Kidney epithelial cell (primary cell): ENCODE data around the gene LIMS3. TPM values are rescaled to one million over a fixed set of nuclear protein-coding genes. Genes with fewer than 3 reads are reported as not detected.
"Not testable (repeated sequence)": the region's sequence is repeated elsewhere in the genome, so short reads cannot be mapped to it uniquely, and the experiment has no call there.

ENCODE experiments used
- DNase-seq: peaks from one replicate; pipeline ENCODE4 v3.0.0-alpha.2; 2010; ENCODE audit warnings: low read depth
- H3K27me3 ChIP-seq: 2 replicates; pipeline ENCODE4 v1.6.0; 2011; ENCODE audit warnings: low read length; ENCODE audit not compliant: control insufficient read depth, insufficient read depth
- H3K36me3 ChIP-seq: 2 replicates; pipeline ENCODE4 v1.5.1; 2011; ENCODE audit warnings: low read length; ENCODE audit not compliant: control insufficient read depth, insufficient read depth
- H3K4me3 ChIP-seq: 2 replicates; pipeline ENCODE4 v1.5.1; 2011; ENCODE audit warnings: low read depth, mild to moderate bottlenecking, control low read depth, low read length
- total RNA-seq: library from RNA; depleted of rRNA; stranded (reverse); fragments of >200 nt; gene quantifications from 2 replicates; pipeline ENCODE4 v1.2.3, GENCODE V29; 2015

Gene LIMS3, protein sequence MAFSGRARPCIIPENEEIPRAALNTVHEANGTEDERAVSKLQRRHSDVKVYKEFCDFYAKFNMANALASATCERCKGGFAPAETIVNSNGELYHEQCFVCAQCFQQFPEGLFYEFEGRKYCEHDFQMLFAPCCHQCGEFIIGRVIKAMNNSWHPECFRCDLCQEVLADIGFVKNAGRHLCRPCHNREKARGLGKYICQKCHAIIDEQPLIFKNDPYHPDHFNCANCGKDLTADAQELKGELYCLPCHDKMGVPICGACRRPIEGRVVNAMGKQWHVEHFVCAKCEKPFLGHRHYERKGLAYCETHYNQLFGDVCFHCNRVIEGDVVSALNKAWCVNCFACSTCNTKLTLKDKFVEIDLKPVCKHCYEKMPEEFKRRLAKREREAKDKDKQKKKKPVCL
- total RNA-seq = 0.62 and 4.1 TPM in 2 replicates

DNA sequence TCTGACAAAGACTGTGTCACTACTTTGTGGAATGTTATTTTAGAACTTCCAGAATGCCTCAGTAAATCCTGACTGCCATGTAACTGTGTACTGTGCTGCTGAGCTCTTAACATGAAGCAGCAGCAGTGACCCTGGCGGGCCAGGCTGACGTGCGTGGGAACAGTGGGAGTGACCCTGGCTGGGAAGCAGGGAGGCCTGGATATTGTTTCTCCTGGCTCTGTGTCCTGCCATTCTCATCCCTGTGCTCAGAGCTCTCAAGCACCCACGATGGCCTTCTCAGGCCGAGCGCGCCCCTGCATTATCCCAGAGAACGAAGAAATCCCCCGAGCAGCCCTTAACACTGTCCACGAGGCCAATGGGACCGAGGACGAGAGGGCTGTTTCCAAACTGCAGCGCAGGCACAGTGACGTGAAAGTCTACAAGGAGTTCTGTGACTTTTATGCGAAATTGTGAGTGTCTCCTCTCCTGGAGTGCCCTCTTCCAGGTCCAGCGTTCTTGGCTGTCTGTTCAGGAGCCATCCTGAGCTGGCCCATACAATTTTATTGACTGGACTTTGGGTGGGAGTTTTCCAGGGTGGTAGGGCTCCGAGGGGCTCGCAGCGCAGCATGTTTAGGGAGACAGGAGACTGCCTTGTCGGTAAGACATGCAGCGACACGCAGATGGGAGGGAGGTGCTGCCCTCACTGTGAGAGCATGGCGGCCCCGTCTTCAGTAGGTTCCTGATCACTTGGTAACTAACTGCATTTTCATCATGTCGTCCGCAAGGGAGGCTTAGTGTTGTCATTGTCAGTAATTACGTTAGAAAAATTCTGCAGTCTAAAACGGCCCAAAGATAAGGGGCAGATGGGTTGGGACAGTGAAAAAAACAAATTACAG is at the start of gene LIMS3:
TSS of gene LIMS3 (plus strand) at position 227 of the 875 bp plus-strand sequence. CDS start at position 268, 41 bp downstream.
- H3K4me3 ChIP-seq, DNase-seq: not testable (repeated sequence)

GRCh38 chr2:109871129-109871751 is 27.2 kb upstream of the LIMS3 start:
- H3K27me3 ChIP-seq, H3K4me3 ChIP-seq, H3K36me3 ChIP-seq, DNase-seq: not testable (repeated sequence)

More for the DNA sequence above, at the start of gene LIMS3:
- not testable (repeated sequence) for H3K36me3 ChIP-seq, H3K27me3 ChIP-seq

GRCh38 chr2:109876625-109877024 is 21.9 kb upstream of the LIMS3 start:
- H3K36me3 ChIP-seq, H3K27me3 ChIP-seq, DNase-seq, H3K4me3 ChIP-seq: not testable (repeated sequence)

- H3K27me3 ChIP-seq, DNase-seq, H3K36me3 ChIP-seq, H3K4me3 ChIP-seq: not testable (repeated sequence)
These were observed 16.4 kb upstream of the LIMS3 start for GRCh38 chr2:109882112-109882511.

DNA sequence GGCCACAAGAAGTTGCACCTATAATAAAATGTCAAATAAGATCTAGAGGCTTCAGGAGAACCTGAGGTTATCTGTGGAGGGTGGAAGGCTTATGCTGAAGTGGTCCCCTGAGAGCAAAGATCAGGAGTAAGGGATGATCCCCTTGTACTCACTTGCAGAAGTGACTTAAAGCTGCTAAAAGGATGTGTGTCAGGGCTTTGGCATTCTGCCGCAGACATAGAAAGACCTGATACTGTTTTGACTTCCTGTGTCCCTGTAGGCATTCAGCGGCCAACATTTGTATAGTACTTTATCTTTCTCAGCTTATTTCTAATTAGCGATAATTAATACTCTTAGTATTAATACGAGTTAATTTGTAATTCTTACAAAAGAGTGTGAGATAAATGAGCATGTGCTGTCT is 10.1 kb upstream of the LIMS3 start:
- H3K4me3 ChIP-seq, H3K27me3 ChIP-seq, DNase-seq, H3K36me3 ChIP-seq: not testable (repeated sequence)

DNA sequence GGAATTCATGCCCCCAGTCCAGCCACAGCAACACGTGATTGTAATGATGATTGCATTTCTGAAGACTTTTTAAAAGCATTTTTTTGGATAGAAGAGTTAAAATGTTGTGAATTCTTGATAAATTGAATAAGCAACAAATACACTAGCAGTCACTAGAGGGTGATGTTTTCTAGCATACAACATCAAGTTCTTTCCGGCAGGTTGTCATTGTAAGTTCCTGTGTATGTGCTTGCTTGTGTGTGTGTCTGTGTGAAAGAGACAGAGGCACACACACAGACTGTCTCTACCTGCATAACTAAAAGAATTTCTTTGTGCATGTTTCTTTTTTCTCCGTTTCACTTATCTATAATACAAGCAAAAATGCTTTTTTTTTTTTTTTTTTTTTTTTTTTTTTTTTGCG is 8.6 kb upstream of the LIMS3 start:
- DNase-seq, H3K4me3 ChIP-seq, H3K36me3 ChIP-seq, H3K27me3 ChIP-seq: not testable (repeated sequence)

- DNase-seq, H3K4me3 ChIP-seq, H3K36me3 ChIP-seq, H3K27me3 ChIP-seq: not testable (repeated sequence)
These were observed 7.5 kb upstream of the LIMS3 start for GRCh38 chr2:109891024-109891423.

DNA sequence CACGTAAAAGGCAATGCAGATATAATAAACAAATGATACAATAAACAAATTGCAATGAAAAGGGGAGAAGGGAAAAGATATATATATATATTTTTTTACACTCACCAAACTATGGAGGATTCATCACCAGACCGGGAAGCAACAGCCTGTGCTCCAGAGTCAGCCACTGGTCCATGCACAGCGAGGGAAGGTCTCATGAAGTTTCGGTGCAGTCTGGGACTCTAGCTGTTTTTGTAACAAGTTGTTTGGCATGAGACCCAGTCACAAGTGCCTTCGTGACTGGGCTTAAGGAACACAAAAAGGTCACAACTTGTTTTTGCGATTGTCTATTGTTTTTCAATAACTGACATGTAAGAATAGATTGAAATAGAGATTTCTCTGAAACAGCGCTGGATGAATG is 4.8 kb upstream of the LIMS3 start:
- H3K36me3 ChIP-seq, H3K27me3 ChIP-seq, H3K4me3 ChIP-seq, DNase-seq: not testable (repeated sequence)

DNA sequence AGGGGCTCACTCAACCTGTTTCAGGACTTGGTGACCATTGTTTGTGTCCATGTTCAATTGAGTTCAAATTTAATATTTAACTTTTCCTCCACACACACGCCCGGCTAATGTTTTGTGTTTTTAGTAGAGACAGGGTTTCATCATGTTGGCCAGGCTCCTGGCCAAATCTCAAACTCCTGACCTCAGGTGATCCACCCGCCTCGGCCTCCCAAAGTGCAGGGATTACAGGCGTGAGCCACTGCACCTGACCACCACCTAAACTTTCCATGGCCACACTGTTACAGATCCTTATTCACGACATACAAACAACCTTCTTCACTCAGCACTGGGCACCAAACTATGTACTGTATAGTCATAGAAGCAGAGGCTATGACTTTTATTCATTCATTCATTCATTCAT is 4.3 kb upstream of the LIMS3 start:
- H3K36me3 ChIP-seq, H3K4me3 ChIP-seq, H3K27me3 ChIP-seq, DNase-seq: not testable (repeated sequence)

- not testable (repeated sequence) for H3K4me3 ChIP-seq, H3K36me3 ChIP-seq, DNase-seq
These were observed 3.2 kb upstream of the LIMS3 start for GRCh38 chr2:109895090-109895869.

DNA sequence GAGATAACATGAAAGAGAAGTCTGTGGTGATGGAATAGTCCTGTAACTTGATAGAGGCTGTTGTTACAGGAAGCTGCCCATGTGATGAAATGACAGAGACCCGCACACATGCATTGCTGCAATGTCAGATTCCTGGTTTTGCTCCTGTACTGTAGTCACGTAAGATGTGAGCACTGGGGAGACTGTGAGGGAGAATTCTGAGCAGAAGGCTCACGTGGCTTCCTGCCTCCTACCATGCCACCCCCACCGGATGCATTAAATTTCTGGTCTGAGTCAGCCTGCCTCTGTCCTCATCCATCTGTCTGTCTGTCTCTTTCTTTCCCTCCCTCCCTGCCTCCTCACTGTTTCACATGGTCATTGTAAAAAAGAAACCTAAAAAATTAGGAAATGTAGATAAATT is 2.3 kb upstream of the LIMS3 start:
- H3K27me3 ChIP-seq, H3K4me3 ChIP-seq, H3K36me3 ChIP-seq, DNase-seq: not testable (repeated sequence)

More at GRCh38 chr2:109895090-109895869, 3.2 kb upstream of the LIMS3 start:
- H3K27me3 ChIP-seq = not testable (repeated sequence)

- not testable (repeated sequence) for DNase-seq
These were observed 573 bp upstream of the LIMS3 start for GRCh38 chr2:109897769-109898461.

GRCh38 chr2:109905796-109906195 is 7.3 kb downstream of the LIMS3 start:
- H3K36me3 ChIP-seq, DNase-seq, H3K27me3 ChIP-seq, H3K4me3 ChIP-seq: not testable (repeated sequence)

More at GRCh38 chr2:109897769-109898461, 573 bp upstream of the LIMS3 start:
- not testable (repeated sequence) for H3K36me3 ChIP-seq, H3K4me3 ChIP-seq, H3K27me3 ChIP-seq
